GM18870 (cell line): ENCODE results near the gene TNFAIP8.
"Not testable (repeated sequence)": the region's sequence is repeated elsewhere in the genome, so short reads cannot be mapped to it uniquely, and the experiment has no call there.

Experiments used
- ATAC-seq: cut with Tn5 transposase; IDR thresholded peaks from one replicate; pipeline ENCODE4 v1.9.1; 2021; ENCODE audit warnings: moderate library complexity; ENCODE audit not compliant: unreplicated experiment

TNFAIP8 gene

GRCh38 chr5:119412279-119413227, 56.7 kb downstream of the TNFAIP8 start:
- no peak for ATAC-seq

- peak; percentile 37 for ATAC-seq
These were observed 58.4 kb downstream of the TNFAIP8 start for GRCh38 chr5:119414124-119414734.

- ATAC-seq, result no peak
These were observed 62.2 kb downstream of the TNFAIP8 start for GRCh38 chr5:119417891-119418605.

- peak; percentile 72 for ATAC-seq
These were observed 62.8 kb downstream of the TNFAIP8 start for GRCh38 chr5:119418606-119419100.

- ATAC-seq, result no peak
These were observed 64.3 kb downstream of the TNFAIP8 start for GRCh38 chr5:119420169-119420568.

GRCh38 chr5:119426057-119426456, 70.2 kb downstream of the TNFAIP8 start:
- no peak for ATAC-seq

- ATAC-seq, result no peak
These were observed 71.2 kb downstream of the TNFAIP8 start for GRCh38 chr5:119427060-119427459.

GRCh38 chr5:119427596-119427995, 71.8 kb downstream of the TNFAIP8 start:
- ATAC-seq, result not testable (repeated sequence)

GRCh38 chr5:119428166-119428565, 72.3 kb downstream of the TNFAIP8 start:
- not testable (repeated sequence) for ATAC-seq

- ATAC-seq, result not testable (repeated sequence)
These were observed 72.8 kb downstream of the TNFAIP8 start for GRCh38 chr5:119428574-119428973.

- ATAC-seq, result not testable (repeated sequence)
These were observed 76.9 kb downstream of the TNFAIP8 start for GRCh38 chr5:119432674-119433237.

- peak; percentile 87 for ATAC-seq
These were observed 79.8 kb downstream of the TNFAIP8 start for GRCh38 chr5:119435436-119436132.

- not testable (repeated sequence) for ATAC-seq
These were observed 82.2 kb downstream of the TNFAIP8 start for GRCh38 chr5:119437785-119438586.

- not testable (repeated sequence) for ATAC-seq
These were observed 82.7 kb downstream of the TNFAIP8 start for GRCh38 chr5:119438587-119438917.

GRCh38 chr5:119439140-119439631, 83.4 kb downstream of the TNFAIP8 start:
- ATAC-seq, result no peak

GRCh38 chr5:119439632-119440031, 83.8 kb downstream of the TNFAIP8 start:
- ATAC-seq, result not testable (repeated sequence)

- not testable (repeated sequence) for ATAC-seq
These were observed 88.8 kb downstream of the TNFAIP8 start for GRCh38 chr5:119444643-119445042.

GRCh38 chr5:119445544-119445943, 89.7 kb downstream of the TNFAIP8 start:
- ATAC-seq, result no peak
